Fibroblast of skin of abdomen (primary cell): Measurements from ENCODE around the gene EPB42.
A peak's percentile ranks its signal among the peaks of the same experiment; 100 is the strongest.
"Not testable (repeated sequence)": the region's sequence is repeated elsewhere in the genome, so short reads cannot be mapped to it uniquely, and the experiment has no call there.

Experiments used
- DNase-seq: peaks from one replicate; pipeline ENCODE4 v3.0.0-alpha.2; 2013

EPB42 gene

DNA sequence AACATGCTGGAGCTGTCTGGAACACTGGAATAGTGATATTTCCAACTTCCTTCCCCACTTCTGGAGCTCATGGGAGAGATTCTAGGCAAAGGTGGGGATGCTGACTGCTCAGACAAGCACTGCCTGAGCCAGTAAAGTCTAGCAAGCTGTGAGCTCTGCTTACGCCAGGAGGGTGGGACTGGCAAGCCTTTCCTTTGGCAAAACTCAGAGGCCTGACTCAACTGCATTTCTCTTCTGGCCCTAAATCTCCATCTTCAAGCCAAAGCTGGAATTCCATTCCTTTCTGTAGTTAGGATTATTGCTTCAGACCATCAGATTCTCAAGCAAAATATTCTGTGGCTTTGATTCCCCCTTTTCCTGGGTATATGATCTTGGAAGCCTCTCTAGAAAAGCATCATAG is 20.3 kb upstream of the EPB42 start:
- DNase-seq: peak; percentile 38

DNA sequence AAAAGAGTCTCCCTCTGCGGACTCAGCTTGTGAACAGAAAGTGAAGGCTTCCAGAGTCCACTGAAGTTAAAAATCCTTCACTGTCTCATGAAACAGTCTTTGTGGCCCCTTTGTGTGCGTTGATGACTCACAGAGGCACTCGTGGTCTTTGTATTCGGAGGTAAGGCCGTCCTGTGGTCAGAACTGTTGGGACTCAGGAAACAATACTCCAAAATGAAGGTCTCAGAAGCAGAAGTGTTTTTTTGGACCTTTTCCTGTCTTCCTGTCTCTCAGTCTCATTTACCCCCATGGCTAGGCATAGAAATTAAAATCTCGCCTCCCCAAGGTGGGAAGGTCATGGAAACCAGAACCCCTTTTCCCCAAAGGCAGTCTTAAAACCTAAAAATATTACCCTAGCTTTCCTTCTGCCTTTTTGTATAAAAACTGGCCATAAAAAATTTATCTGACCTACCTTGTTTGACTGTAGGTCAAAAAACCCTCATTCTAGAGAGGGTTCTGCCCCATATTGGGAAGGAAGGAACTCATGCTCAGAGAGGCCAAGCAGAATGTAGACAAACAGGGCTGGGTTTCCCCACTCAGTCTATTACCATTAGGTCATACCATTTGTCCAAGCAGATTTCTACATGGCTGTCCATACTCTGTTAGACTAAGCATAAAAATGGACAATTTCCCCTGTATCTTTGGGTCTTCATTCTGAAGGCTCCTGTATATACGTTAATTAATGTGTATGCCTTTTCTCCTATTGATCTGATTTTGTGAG is 19.1 kb upstream of the EPB42 start:
- no peak for DNase-seq

- DNase-seq: no peak
Observed at GRCh38 chr15:43238671-43239131, 17.9 kb upstream of the EPB42 start.

GRCh38 chr15:43237842-43238470 is 17.1 kb upstream of the EPB42 start:
- DNase-seq: no peak

GRCh38 chr15:43235536-43235935 is 14.7 kb upstream of the EPB42 start:
- no peak for DNase-seq

GRCh38 chr15:43232289-43232874 is 11.6 kb upstream of the EPB42 start:
- DNase-seq: no peak

- no peak for DNase-seq
Observed at GRCh38 chr15:43230640-43231115, 9.9 kb upstream of the EPB42 start.

- no peak for DNase-seq
Observed at GRCh38 chr15:43229977-43230376, 9.2 kb upstream of the EPB42 start.

DNA sequence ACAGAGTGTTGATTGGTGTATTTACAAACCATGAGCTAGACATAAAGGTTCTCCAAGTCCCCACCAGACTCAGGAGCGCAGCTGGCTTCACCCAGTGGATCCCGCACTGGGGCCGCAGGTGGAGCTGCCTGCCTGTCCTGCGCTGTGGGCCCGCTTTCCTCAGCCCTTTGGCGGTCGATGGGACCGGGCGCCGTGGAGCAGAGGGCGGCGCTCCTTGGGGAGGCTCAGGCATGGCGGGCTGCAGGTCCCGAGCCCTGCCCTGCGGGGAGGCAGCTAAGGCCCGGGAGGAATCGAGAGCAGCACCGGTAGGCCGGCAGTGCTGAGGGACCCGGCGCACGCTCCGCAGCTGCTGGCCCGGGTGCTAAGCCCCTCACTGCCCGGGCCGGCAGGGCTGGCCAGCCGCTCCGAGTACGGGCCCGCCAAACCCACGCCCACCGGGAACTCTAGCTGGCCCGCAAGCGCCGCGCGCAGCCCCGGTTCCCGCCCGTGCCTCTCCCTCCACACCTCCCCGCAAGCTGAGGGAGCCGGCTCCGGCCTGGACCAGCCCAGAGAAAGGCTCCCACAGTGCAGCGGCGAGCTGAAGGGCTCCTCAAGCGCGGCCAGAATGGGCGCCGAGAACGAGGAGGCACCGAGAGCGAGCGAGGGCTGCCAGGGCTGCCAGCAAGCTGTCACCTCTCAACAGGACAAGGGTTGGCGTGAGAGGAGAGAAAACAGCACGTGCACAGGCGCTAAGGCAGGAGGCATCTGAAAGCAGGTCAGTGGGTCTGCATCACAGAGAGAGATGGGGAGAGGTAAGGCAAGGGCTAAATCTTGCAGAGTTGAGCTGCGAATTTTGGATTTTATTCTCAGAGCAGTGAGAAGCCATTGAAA is 5.9 kb upstream of the EPB42 start:
- no peak for DNase-seq

DNA sequence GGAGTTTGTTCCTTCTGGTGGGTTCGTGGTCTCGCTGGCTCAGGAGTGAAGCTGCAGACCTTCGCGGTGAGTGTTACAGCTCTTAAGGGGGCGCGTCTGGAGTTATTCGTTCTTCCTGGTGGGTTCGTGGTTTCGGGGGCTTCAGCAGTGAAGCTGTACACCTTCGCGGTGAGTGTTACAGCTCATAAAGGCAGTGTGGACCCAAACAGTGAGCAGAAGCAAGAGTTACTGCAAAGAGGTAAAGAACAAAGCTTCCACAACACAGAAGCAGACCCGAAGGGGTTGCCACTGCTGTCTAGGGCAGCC is 5.1 kb upstream of the EPB42 start:
- DNase-seq: not testable (repeated sequence)

DNA sequence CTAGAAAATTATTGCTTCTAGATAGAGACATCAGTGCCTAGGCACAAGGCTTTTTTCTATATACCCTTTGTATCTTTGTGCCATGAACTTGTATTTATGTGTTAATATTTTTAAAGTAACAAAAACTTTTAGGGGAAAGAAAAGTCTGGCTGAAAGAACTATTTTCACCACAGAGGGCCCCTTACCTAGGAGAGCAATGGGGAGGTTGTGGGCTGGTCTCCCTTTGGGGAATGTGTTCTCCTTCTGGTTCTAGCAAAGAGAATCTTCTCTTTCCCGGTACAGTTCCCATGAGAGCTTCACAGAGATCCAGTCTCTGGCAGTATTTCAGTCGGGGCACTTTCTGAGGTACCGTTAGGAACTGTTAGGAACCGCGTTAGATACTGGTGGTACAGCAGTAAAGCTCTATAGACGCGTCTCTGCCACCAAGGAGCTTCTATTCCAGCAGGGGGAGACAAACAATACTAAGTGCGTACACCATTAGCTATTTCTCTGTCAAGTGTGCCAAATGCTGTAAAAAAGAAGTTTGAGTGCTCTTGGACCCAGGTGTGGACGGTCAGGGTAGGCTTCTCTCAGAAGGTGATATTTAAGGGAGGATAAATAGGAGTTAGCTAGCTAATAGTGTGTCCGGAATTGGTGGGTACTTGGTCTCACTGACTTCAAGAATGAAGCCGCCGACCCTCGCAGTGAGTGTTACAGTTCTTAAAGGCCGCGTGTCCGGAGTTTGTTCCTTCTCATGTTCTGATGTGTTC is 4.6 kb upstream of the EPB42 start:
- peak; percentile 48 for DNase-seq

- DNase-seq: no peak
Observed at GRCh38 chr15:43221422-43221821, 604 bp upstream of the EPB42 start.

- no peak for DNase-seq
Observed at GRCh38 chr15:43219929-43220928, 589 bp downstream of the EPB42 start.

- DNase-seq: no peak
Observed at GRCh38 chr15:43218908-43219706, 1.7 kb downstream of the EPB42 start.

- no peak for DNase-seq
Observed at GRCh38 chr15:43215961-43216360, 4.9 kb downstream of the EPB42 start.

DNA sequence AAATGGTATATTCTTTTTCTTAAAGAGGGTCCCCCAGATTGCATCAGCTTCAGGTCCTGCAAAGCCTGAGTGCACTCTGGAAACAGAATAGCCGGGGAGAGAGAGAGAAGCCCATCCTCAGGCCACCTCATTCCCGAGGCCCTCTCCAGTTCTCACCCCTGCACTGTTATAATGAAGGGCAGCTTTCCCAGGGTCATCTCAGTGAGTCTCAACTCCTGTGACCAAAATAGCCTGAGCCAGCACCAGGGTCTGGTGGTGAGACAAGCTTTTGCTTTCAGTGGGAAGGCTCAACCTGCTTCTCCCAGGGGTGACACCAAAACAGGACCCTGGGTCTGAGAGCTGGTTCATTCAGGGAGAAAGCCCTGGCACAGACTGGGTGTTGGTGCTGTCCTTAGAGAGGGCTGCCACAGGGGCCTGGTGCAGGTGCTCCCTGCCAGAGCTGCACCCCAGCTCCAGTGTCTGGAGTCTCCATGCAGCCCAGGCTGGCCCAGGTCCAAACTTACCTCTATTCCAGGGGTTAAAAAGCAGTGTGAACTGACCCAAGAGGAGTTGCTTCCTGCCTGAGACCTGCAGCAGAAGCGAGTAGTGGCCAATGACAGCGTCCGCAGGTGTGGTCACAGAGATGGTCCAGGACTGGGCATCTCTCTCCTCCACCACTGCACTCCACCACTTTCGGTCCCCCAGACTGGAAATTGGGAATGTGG is 6.1 kb downstream of the EPB42 start:
- DNase-seq: no peak

DNA sequence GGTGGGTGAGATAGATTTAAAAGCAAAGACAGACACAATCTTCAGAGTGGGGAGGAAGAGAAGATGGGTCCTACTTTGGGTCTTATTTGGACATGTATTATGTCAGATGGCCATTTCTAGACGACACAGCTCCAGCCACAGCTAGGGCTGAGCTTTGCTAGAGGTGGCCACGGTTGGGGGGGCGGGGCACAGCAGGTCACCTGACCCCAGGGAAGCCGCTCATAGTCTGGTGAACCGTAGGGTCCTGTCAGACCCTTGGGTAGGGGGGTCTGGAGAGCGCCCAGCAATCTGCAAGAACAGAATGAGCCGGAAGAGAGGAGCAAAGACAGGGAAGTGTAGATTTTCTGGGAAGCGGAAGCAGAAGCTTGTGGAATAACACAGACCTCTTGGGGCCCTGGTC is 6.6 kb downstream of the EPB42 start:
- no peak for DNase-seq

DNA sequence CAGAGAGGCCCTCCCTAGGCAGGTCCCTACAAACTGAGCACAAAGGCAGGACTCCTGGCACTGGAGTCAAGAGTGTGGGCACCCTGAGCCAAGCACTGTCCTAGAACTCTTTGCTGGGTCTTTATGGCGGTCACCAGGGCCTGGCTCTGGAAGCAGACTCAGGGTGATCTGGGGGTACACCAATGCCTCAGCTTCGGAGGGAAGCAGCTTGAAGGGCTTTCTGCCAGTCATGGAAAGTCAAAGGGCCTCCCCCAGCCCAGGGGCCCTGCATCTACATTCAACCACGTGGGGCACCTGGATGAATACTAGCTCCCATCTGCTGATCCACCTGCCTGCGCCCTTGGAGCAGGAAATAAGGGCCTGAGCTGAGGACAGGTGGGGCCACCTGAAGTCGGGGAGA is 7.4 kb downstream of the EPB42 start:
- DNase-seq: no peak

GRCh38 chr15:43212951-43213350 is 7.9 kb downstream of the EPB42 start:
- DNase-seq: no peak
